Astrocyte (in vitro differentiated cells and primary cell): ENCODE data around the gene SYAP1.

Experiments
- CTCF ChIP-seq: IDR thresholded peaks from 2 replicates; pipeline ENCODE4 v1.5.1; 2011; ENCODE audit warnings: low read depth, mild to moderate bottlenecking, inconsistent platforms, low read length, moderate library complexity; ENCODE audit not compliant: insufficient read depth
- EZH2 ChIP-seq: IDR thresholded peaks from 2 replicates; pipeline ENCODE4 v1.6.1; 2012; ENCODE audit warnings: mild to moderate bottlenecking, low read length, inconsistent platforms; ENCODE audit not compliant: insufficient read depth

GRCh38 chrX:16745102-16745501, 25.7 kb downstream of the SYAP1 start:
- no peak for TF ChIP-seq CTCF
- no peak for TF ChIP-seq EZH2
